ENCODE measurements around the gene CDK14. TPM values are rescaled to one million over a fixed set of nuclear protein-coding genes. Genes with fewer than 3 reads are reported as not detected.

The CDK14 gene
- total RNA-seq, 1 experiment from 2014 or later = 39.1 TPM

DNA sequence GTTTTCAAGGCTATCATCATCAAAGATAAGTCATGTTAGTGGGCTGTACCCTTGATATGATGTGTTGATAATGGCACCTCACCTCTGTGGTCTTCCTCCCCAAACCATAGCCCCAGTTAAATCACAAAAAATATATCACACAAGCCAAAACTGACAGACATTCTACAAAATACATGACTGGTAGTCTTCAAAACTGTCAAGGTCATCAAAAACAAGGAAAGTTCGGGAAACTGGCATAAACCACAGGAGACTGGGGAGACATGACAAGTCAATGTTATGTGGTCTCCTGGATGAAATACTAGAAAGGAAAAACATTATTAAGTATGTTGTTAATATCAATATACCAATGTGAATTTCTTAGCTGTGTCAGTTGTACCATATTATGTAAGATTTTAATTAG, 388.6 kb downstream of the CDK14 start:
- TF ChIP-seq EZH2 (IDR thresholded peaks at IDR 0.05; ENCODE audit: low read depth) = no peak
- TF ChIP-seq, protein P1, sequence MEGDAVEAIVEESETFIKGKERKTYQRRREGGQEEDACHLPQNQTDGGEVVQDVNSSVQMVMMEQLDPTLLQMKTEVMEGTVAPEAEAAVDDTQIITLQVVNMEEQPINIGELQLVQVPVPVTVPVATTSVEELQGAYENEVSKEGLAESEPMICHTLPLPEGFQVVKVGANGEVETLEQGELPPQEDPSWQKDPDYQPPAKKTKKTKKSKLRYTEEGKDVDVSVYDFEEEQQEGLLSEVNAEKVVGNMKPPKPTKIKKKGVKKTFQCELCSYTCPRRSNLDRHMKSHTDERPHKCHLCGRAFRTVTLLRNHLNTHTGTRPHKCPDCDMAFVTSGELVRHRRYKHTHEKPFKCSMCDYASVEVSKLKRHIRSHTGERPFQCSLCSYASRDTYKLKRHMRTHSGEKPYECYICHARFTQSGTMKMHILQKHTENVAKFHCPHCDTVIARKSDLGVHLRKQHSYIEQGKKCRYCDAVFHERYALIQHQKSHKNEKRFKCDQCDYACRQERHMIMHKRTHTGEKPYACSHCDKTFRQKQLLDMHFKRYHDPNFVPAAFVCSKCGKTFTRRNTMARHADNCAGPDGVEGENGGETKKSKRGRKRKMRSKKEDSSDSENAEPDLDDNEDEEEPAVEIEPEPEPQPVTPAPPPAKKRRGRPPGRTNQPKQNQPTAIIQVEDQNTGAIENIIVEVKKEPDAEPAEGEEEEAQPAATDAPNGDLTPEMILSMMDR (conservative IDR thresholded peaks at IDR 0.05) = no peak
- Histone ChIP-seq H3K4me1 (replicated peaks; ENCODE audit: insufficient read depth) (no peaks in the 10 kb centered on the region), H3K9me2 (ENCODE audit: insufficient read depth) (no peaks in the 10 kb centered on the region), H4K20me1 (ENCODE audit: insufficient read depth) (no peaks in the 10 kb centered on the region), H3K27ac (no peak overlapping the region), H3F3A (ENCODE audit: insufficient read depth, low read depth) (no peaks in the 10 kb centered on the region), H3K27me3 (ENCODE audit: insufficient read depth, low read depth) (no peaks in the 10 kb centered on the region), H3K36me3 (ENCODE audit: low read depth) (no peaks in the 10 kb centered on the region), H2AFZ (no peak overlapping the region), H3K9me3 (ENCODE audit: insufficient read depth, low read depth) (no peaks in the 10 kb centered on the region), H3K79me2 (ENCODE audit: low read depth) (no peaks in the 10 kb centered on the region), H3K4me3 (no peak overlapping the region), H3K4me2 (no peak overlapping the region)
- CTCF ChIA-PET = no interaction called here
- intact Hi-C loops (cut with micrococcal nuclease; ENCODE audit: unreplicated experiment) = no loop called here
- POLR2A ChIA-PET (ENCODE audit: unreplicated experiment) = no interaction called here
- DNase-seq = no peak
- BruUV-seq (replicated peaks) = no TSS peak

DNA sequence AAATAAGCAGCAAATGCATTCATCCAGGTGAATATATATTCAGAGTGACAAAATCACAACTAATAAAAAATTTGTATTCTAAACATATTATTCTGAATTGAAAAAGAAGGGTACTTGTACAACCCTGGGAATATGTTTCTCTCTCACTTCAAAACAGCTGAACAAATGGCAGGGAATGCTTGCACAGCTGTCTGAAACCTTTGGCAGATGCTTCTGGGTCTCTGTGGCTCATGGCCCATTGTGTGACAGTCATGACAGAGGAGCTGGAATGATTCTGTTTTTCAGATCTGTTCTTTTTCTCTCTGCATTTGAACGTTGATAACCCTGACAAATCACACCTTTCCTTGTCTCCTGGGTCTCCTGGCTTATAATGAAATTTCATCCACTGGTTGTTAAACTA, 392.4 kb downstream of the CDK14 start:
- Histone ChIP-seq H3K27ac (no peak overlapping the region), H3K9me2 (ENCODE audit: insufficient read depth) (no peaks in the 10 kb centered on the region), H3K27me3 (ENCODE audit: insufficient read depth, low read depth) (no peaks in the 10 kb centered on the region), H3K9me3 (ENCODE audit: insufficient read depth, low read depth) (no peaks in the 10 kb centered on the region), H3K4me2 (no peak overlapping the region), H3F3A (ENCODE audit: insufficient read depth, low read depth) (no peaks in the 10 kb centered on the region), H3K4me3 (no peak overlapping the region), H4K20me1 (ENCODE audit: insufficient read depth) (no peaks in the 10 kb centered on the region), H2AFZ (no peak overlapping the region), H3K4me1 (replicated peaks; ENCODE audit: insufficient read depth) (no peaks in the 10 kb centered on the region), H3K36me3 (ENCODE audit: low read depth) (no peaks in the 10 kb centered on the region), H3K79me2 (ENCODE audit: low read depth) (no peaks in the 10 kb centered on the region)
- intact Hi-C loops (cut with micrococcal nuclease; ENCODE audit: unreplicated experiment) = no loop called here
- TF ChIP-seq, protein P1 (conservative IDR thresholded peaks at IDR 0.05) = no peak
- TF ChIP-seq EZH2 (IDR thresholded peaks at IDR 0.05; ENCODE audit: low read depth) = no peak
- CTCF ChIA-PET = no interaction called here
- no TSS peak for BruUV-seq (replicated peaks)
- DNase-seq = no peak
- POLR2A ChIA-PET (ENCODE audit: unreplicated experiment) = no interaction called here

DNA sequence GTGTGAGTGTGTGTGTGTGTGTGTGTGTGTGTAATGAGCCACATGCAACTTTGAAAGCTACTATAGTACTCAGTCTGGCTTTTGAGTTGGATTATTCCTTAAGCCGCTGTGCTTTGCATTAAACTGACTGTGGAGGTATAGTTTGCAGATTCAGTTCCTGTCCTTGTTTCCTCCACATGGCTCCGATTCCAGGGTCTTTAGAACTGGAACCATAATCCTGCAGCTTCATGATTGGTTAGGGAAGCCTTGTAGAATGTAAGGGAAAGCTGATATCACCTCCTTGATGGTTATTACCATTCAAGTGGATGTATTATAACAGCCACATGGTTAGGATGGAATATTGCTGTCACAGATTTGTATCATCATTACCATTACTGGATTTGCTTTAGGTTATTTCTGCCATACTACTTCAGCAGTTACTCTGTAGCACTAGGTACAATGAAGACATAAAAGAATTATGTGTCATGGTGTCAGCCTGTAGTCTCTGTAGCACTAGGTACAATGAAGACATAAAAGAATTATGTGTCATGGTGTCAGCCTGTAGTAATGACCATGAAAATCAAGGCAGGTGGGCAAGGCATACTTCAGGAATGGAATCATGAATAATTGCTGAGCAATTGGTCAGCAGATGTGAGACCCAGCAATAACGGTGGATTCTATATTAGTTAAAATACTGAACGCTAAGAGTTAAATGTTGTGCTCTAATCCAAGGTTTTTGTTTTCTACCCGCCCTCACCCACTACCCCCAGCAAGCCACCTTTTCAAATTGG, 393.1 kb downstream of the CDK14 start:
- H3K27me3 ChIP-seq (ENCODE audit: insufficient read depth, low read depth) = no peaks in the 10 kb centered on the region
- H2AFZ ChIP-seq = no peak overlapping the region
- H3K4me1 ChIP-seq (replicated peaks; ENCODE audit: insufficient read depth) = no peaks in the 10 kb centered on the region
- BruUV-seq (replicated peaks) = no TSS peak
- no peaks in the 10 kb centered on the region for H3K79me2 ChIP-seq (ENCODE audit: low read depth)
- H3K36me3 ChIP-seq (ENCODE audit: low read depth) = no peaks in the 10 kb centered on the region
- no peaks in the 10 kb centered on the region for H4K20me1 ChIP-seq (ENCODE audit: insufficient read depth)
- no peak for DNase-seq
- ChIA-PET CTCF (no interaction called here), POLR2A (ENCODE audit: unreplicated experiment) (no interaction called here)
- H3K4me2 ChIP-seq = no peak overlapping the region
- intact Hi-C loops (cut with micrococcal nuclease; ENCODE audit: unreplicated experiment) = no loop called here
- H3K9me3 ChIP-seq (ENCODE audit: insufficient read depth, low read depth) = no peaks in the 10 kb centered on the region
- no peak overlapping the region for H3K4me3 ChIP-seq
- H3K9me2 ChIP-seq (ENCODE audit: insufficient read depth) = no peaks in the 10 kb centered on the region
- H3K27ac ChIP-seq = no peak overlapping the region
- no peaks in the 10 kb centered on the region for H3F3A ChIP-seq (ENCODE audit: insufficient read depth, low read depth)
- no peak for TF ChIP-seq EZH2 (IDR thresholded peaks at IDR 0.05; ENCODE audit: low read depth)

DNA sequence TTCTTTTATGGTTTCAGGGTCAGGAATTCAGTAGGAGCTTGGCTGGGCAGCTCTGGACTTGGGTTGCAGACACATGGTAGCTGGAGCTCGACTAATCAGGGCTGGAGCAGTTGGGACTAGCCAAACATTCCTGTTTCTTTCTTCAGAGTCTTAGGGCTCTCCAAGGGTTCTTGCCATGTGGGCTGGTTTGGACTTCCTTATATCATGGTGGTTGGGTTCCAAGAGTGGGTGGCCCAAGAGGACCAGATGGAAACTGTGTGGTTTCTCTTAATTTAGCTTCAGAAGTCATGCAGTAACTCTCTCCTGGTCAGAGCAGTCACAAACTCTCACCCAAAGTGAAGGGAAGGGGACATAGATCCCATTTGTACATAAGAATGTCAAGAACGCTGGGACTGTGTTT, 398.0 kb downstream of the CDK14 start:
- Histone ChIP-seq H3K36me3 (ENCODE audit: low read depth) (no peaks in the 10 kb centered on the region), H3K4me2 (no peak overlapping the region), H3K9me3 (ENCODE audit: insufficient read depth, low read depth) (no peaks in the 10 kb centered on the region), H3K9me2 (ENCODE audit: insufficient read depth) (no peaks in the 10 kb centered on the region), H3K4me1 (replicated peaks; ENCODE audit: insufficient read depth) (no peaks in the 10 kb centered on the region), H3F3A (ENCODE audit: insufficient read depth, low read depth) (no peaks in the 10 kb centered on the region), H3K4me3 (no peak overlapping the region), H3K79me2 (ENCODE audit: low read depth) (no peaks in the 10 kb centered on the region), H4K20me1 (ENCODE audit: insufficient read depth) (no peaks in the 10 kb centered on the region), H2AFZ (no peak overlapping the region), H3K27me3 (ENCODE audit: insufficient read depth, low read depth) (no peaks in the 10 kb centered on the region), H3K27ac (no peak overlapping the region)
- TF ChIP-seq, protein P1 (conservative IDR thresholded peaks at IDR 0.05) = no peak
- no peak for TF ChIP-seq EZH2 (IDR thresholded peaks at IDR 0.05; ENCODE audit: low read depth)
- intact Hi-C loops (cut with micrococcal nuclease; ENCODE audit: unreplicated experiment) = no loop called here
- ChIA-PET CTCF (no interaction called here), POLR2A (ENCODE audit: unreplicated experiment) (no interaction called here)
- DNase-seq = no peak
- no TSS peak for BruUV-seq (replicated peaks)
